Measurements from ENCODE around the gene IL19. TPM values are rescaled to one million over a fixed set of nuclear protein-coding genes. Genes with fewer than 3 reads are reported as not detected.
A peak's percentile ranks its signal among the peaks of the same experiment; 100 is the strongest.

The IL19 gene
- total and polyA plus RNA-seq, 12 donors: not detected

DNA sequence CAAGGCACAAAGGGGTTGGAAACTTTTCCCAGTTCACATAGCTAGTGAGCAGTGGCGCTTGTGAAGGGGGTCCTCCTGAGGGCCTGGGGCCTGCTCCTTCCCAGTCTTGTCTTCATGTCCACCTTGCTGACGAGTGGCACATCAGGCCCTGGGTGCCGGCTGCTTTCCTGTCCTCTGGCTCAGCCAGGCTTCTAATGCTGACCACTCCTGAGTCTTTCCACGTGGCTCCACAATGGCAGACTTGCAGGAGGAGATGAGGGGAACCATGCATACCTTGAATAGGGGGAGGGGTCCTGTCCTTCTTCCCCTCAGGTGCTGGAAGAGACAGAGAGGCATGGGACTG lies 47.1 kb upstream of the IL19 start:
- Histone ChIP-seq H3K4me1 (replicated peaks in 1 of 2) (peaks cover 19 to 70% of the 10 kb centered on the region in 2 donors), H3K9me3 (replicated peaks in 1 of 3) (no peaks in the 10 kb centered on the region), H3K36me3 (replicated peaks in 1 of 2) (no peaks in the 10 kb centered on the region), H3K4me3 (peak overlapping the region in 1 of 4 donors; percentile 18), H3K27ac (peak overlapping the region in 4 of 5 donors; percentile 54 to 87 (median 74)), H3K27me3 (no peaks in the 10 kb centered on the region)
- DNase-seq: no peak
- 20 to 78% (median 71%) methylated on average over 1 to 4 of the region's 4 CpGs for WGBS, 4 donors
- TF ChIP-seq, protein P1, sequence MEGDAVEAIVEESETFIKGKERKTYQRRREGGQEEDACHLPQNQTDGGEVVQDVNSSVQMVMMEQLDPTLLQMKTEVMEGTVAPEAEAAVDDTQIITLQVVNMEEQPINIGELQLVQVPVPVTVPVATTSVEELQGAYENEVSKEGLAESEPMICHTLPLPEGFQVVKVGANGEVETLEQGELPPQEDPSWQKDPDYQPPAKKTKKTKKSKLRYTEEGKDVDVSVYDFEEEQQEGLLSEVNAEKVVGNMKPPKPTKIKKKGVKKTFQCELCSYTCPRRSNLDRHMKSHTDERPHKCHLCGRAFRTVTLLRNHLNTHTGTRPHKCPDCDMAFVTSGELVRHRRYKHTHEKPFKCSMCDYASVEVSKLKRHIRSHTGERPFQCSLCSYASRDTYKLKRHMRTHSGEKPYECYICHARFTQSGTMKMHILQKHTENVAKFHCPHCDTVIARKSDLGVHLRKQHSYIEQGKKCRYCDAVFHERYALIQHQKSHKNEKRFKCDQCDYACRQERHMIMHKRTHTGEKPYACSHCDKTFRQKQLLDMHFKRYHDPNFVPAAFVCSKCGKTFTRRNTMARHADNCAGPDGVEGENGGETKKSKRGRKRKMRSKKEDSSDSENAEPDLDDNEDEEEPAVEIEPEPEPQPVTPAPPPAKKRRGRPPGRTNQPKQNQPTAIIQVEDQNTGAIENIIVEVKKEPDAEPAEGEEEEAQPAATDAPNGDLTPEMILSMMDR (IDR thresholded peaks at IDR 0.05): no peak
- no peak for TF ChIP-seq POLR2A (IDR thresholded peaks at IDR 0.05)
- intact Hi-C loops (cut with DNase I): loop anchor here in 1 of 2 donors (5.0 to 10.0 kb wide), 2 partner anchors 36 to 89 kb away; partner anchors contain the start of gene DYRK3

DNA sequence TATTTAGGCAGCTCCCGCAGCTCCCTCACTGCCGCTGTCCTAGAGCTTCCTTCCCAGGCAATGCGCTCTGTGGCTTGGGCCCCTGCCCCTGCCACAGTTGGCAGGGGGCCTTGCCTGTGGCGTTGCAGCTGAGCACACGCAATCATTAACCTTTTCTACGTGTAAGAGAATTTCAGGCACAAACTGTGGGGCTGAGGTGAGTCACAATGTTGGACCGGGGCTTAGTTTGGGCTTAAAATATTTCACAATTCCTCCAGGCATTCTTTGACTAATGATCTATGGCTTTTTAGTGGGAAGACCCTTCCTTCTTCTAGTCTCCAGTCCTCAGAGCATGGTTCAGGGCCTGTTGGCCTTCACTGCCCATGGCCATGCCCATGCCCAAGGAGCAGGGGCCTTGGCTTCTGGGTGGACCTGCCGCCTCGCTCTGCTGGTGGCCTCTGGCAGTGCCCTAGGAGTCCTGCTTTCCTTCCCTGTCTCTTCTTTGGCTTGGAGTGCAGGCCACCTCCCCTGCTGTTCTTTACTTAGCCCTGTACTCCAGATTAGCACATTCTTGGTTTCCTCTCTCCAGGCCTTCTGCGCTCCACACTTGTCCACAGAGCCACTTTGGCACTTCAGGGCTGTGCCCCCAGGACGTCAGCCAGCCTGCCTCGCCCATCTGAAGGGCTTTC lies 46.6 kb upstream of the IL19 start:
- intact Hi-C loops (cut with DNase I): loop anchor here in 1 of 2 donors (5.0 to 10.0 kb wide), 2 partner anchors 37 to 89 kb away; partner anchors contain the start of gene DYRK3
- peak; percentile 62 to 84 (median 79) for DNase-seq
- Histone ChIP-seq H3K27me3 (no peaks in the 10 kb centered on the region), H3K4me3 (peak overlapping the region in 1 of 4 donors; percentile 18), H3K27ac (peak overlapping the region; percentile 10 to 87 (median 70)), H3K9me3 (replicated peaks in 1 of 3) (no peaks in the 10 kb centered on the region), H3K4me1 (replicated peaks in 1 of 2) (peaks cover 19 to 65% of the 10 kb centered on the region in 2 donors), H3K36me3 (replicated peaks in 1 of 2) (peaks cover 0 to under 1% of the 10 kb centered on the region in 2 donors)
- WGBS, 4 donors: 34 to 44% (median 40%) methylated on average over 10 to 12 of the region's 12 CpGs
- TF ChIP-seq, protein P1 (IDR thresholded peaks at IDR 0.05): peak in 4 of 6 experiments; percentile 30 to 45 (median 34)
- TF ChIP-seq POLR2A (IDR thresholded peaks at IDR 0.05): peak in 1 of 2 donors; percentile 57

DNA sequence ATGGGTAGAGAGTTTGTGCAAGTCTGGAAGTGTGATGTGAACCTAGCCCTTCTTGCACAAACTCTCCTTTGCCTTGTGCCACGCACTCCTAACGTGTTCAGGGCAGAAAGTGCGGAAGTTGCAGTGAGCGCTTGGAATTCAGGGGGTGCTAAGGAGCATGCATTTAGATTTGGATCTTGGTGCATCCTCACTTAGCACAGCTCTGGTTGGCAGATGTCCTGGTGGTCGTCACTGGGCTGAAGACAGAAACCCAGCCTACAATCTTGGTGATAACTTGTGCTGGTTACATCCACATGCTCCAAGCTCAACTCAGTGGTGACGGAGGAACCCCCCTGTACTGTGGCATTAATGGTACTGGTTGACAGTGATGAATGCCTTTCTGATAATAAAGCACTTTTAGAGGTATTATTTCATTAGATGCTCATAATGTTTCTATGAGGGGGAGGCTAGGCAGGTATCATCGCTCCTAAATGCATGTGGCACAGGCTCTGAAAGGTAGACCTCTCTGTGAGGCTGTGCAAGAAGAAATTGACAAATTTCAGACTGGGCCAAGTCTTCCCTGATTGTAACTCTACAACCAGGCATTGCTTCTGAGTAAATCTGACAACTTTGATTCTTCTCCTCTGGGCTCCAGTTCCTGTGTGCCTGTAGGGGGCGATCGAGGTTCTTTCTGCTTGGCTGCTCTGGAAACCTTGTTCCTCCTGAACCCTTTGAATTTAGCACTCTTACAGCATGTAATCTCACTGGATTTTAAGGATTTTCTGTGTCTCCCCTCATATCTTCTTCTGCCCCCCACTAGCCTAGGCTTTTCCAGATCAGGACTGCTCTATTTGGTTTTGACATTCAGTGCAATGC lies 45.2 kb upstream of the IL19 start:
- no peaks in the 10 kb centered on the region for H3K27me3 ChIP-seq
- H3K9me3 ChIP-seq (replicated peaks in 1 of 3): no peaks in the 10 kb centered on the region
- H3K27ac ChIP-seq: no peak overlapping the region
- TF ChIP-seq POLR2A (IDR thresholded peaks at IDR 0.05): no peak
- TF ChIP-seq, protein P1 (IDR thresholded peaks at IDR 0.05): peak; percentile 39 to 52 (median 46)
- H3K4me1 ChIP-seq (replicated peaks in 1 of 2): peaks cover 19 to 59% of the 10 kb centered on the region in 2 donors
- intact Hi-C loops (cut with DNase I): loop anchor here in 1 of 2 donors (10.0 kb wide), 1 partner anchor 91 kb away; the partner anchor contains the start of gene DYRK3
- DNase-seq: peak in 5 of 7 donors; percentile 49 to 70 (median 62)
- 72 to 78% (median 75%) methylated on average over 9 of the region's 9 CpGs for WGBS, 4 donors
- H3K36me3 ChIP-seq (replicated peaks in 1 of 2): peaks cover 0 to 15% of the 10 kb centered on the region in 2 donors
- H3K4me3 ChIP-seq: no peak overlapping the region
